ENCODE data around the gene LGALS4.
"Not testable (repeated sequence)": the region's sequence is repeated elsewhere in the genome, so short reads cannot be mapped to it uniquely, and the experiment has no call there.

DNA sequence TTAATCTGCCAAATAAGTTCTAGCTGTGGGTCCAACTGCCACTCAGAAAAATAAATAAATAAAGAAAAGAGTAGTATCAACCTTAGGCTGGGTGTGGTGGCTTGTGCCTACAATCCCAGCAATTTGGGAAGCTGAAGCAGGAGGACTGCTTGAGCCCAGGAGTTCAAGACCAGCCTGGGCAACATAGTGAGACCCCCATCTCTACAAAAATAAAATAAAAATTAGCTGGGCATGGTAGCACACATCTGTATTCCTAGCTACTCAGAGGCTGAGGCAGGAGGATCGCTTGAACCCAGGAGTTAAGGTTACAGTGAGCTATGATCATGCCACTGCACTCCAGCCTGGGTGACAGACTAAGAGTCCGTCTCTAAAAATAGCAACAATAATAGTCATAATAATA, 1.2 kb upstream of the LGALS4 start:
- TF ChIP-seq POLR2A (conservative IDR thresholded peaks at IDR 0.05); EZH2 (IDR thresholded peaks at IDR 0.05; ENCODE audit: borderline replicate concordance, low read depth, low read length); CTCF (IDR thresholded peaks at IDR 0.05 in 2 of 3, conservative IDR thresholded peaks at IDR 0.05 in 1 of 3; ENCODE audit: insufficient read depth in 2 of 3, low read depth in 1 of 3, low read length in 3 of 3); ZNF124 (CRISPR knock-in tag; IDR thresholded peaks at IDR 0.05); FOXP4 (CRISPR knock-in tag; IDR thresholded peaks at IDR 0.05; ENCODE audit: borderline replicate concordance); SREBF2 (CRISPR knock-in tag; IDR thresholded peaks at IDR 0.05); CBFA2T2 (conservative IDR thresholded peaks at IDR 0.05); JUN (IDR thresholded peaks at IDR 0.05; ENCODE audit: borderline replicate concordance, low read depth, low read length); JUN (CRISPR knock-in tag; IDR thresholded peaks at IDR 0.05; ENCODE audit: borderline replicate concordance); U2AF2 (optimal IDR thresholded peaks at IDR 0.05; ENCODE audit: low read depth, low read length); ZBTB17 (CRISPR knock-in tag; IDR thresholded peaks at IDR 0.05): not testable (repeated sequence)
- TF ChIP-seq, protein P1, sequence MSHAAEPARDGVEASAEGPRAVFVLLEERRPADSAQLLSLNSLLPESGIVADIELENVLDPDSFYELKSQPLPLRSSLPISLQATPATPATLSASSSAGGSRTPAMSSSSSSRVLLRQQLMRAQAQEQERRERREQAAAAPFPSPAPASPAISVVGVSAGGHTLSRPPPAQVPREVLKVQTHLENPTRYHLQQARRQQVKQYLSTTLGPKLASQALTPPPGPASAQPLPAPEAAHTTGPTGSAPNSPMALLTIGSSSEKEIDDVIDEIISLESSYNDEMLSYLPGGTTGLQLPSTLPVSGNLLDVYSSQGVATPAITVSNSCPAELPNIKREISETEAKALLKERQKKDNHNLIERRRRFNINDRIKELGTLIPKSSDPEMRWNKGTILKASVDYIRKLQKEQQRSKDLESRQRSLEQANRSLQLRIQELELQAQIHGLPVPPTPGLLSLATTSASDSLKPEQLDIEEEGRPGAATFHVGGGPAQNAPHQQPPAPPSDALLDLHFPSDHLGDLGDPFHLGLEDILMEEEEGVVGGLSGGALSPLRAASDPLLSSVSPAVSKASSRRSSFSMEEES (CRISPR knock-in tag; IDR thresholded peaks at IDR 0.05): not testable (repeated sequence)
- TF ChIP-seq, protein P2, sequence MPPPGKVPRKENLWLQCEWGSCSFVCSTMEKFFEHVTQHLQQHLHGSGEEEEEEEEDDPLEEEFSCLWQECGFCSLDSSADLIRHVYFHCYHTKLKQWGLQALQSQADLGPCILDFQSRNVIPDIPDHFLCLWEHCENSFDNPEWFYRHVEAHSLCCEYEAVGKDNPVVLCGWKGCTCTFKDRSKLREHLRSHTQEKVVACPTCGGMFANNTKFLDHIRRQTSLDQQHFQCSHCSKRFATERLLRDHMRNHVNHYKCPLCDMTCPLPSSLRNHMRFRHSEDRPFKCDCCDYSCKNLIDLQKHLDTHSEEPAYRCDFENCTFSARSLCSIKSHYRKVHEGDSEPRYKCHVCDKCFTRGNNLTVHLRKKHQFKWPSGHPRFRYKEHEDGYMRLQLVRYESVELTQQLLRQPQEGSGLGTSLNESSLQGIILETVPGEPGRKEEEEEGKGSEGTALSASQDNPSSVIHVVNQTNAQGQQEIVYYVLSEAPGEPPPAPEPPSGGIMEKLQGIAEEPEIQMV (tag; conservative IDR thresholded peaks at IDR 0.05; ENCODE audit: low read depth): not testable (repeated sequence)
- TF ChIP-seq, protein P3, sequence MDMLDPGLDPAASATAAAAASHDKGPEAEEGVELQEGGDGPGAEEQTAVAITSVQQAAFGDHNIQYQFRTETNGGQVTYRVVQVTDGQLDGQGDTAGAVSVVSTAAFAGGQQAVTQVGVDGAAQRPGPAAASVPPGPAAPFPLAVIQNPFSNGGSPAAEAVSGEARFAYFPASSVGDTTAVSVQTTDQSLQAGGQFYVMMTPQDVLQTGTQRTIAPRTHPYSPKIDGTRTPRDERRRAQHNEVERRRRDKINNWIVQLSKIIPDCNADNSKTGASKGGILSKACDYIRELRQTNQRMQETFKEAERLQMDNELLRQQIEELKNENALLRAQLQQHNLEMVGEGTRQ (CRISPR knock-in tag; IDR thresholded peaks at IDR 0.05): not testable (repeated sequence)
- TF ChIP-seq, protein P4, sequence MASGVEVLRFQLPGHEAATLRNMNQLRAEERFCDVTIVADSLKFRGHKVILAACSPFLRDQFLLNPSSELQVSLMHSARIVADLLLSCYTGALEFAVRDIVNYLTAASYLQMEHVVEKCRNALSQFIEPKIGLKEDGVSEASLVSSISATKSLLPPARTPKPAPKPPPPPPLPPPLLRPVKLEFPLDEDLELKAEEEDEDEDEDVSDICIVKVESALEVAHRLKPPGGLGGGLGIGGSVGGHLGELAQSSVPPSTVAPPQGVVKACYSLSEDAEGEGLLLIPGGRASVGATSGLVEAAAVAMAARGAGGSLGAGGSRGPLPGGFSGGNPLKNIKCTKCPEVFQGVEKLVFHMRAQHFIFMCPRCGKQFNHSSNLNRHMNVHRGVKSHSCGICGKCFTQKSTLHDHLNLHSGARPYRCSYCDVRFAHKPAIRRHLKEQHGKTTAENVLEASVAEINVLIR (CRISPR knock-in tag; IDR thresholded peaks at IDR 0.05): not testable (repeated sequence)
